ENCODE results near the gene TNIK.

Gene TNIK

GRCh38 chr3:171354706-171355582, 105.3 kb downstream of the TNIK start:
- Histone ChIP-seq H3K4me3 (ENCODE audit: low read depth, low read length) (no peak overlapping the region), H3K27me3 (no peaks in the 10 kb centered on the region), H3K9me3 (no peaks in the 10 kb centered on the region), H3K36me3 (no peaks in the 10 kb centered on the region), H3K4me1 (peaks cover 15% of the 10 kb centered on the region)
- DNase-seq: no peak
- TF ChIP-seq, protein P1, sequence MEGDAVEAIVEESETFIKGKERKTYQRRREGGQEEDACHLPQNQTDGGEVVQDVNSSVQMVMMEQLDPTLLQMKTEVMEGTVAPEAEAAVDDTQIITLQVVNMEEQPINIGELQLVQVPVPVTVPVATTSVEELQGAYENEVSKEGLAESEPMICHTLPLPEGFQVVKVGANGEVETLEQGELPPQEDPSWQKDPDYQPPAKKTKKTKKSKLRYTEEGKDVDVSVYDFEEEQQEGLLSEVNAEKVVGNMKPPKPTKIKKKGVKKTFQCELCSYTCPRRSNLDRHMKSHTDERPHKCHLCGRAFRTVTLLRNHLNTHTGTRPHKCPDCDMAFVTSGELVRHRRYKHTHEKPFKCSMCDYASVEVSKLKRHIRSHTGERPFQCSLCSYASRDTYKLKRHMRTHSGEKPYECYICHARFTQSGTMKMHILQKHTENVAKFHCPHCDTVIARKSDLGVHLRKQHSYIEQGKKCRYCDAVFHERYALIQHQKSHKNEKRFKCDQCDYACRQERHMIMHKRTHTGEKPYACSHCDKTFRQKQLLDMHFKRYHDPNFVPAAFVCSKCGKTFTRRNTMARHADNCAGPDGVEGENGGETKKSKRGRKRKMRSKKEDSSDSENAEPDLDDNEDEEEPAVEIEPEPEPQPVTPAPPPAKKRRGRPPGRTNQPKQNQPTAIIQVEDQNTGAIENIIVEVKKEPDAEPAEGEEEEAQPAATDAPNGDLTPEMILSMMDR (IDR thresholded peaks at IDR 0.05; ENCODE audit: low read depth, low read length): no peak

DNA sequence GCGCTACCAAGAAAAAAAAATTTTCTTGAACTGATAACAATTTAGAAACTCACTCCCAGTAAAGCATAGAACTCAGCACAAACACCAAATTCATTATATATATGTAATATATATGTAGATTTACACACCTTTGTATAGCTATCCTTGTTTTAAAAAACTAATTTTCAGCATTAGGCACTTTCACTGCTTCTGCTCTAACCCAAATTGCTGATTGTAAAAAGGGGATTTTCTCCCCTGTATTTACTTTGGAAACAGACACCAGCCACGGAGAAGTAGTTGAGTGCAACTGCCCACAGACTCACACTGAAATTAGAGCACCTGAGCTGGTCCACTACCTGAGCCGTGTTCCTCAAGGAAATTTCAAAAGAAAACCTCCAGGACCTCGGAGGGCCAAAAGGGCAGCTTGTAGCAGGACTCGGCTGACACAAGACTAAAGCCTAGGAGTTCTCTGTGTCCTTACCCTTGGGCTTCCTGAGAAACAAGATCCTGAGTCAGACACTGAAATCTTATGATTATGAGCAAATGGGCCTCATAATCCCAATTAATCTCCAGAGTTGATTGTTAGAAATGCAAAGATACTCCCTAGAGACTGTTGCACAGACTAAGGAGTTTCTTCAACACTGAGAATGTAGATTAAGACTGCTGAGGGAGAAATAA, 106.0 kb downstream of the TNIK start:
- H3K27me3 ChIP-seq: no peaks in the 10 kb centered on the region
- no peaks in the 10 kb centered on the region for H3K9me3 ChIP-seq
- DNase-seq: no peak
- H3K4me3 ChIP-seq (ENCODE audit: low read depth, low read length): no peak overlapping the region
- TF ChIP-seq, protein P1 (IDR thresholded peaks at IDR 0.05; ENCODE audit: low read depth, low read length): no peak
- no peaks in the 10 kb centered on the region for H3K36me3 ChIP-seq
- peaks cover 15% of the 10 kb centered on the region for H3K4me1 ChIP-seq

DNA sequence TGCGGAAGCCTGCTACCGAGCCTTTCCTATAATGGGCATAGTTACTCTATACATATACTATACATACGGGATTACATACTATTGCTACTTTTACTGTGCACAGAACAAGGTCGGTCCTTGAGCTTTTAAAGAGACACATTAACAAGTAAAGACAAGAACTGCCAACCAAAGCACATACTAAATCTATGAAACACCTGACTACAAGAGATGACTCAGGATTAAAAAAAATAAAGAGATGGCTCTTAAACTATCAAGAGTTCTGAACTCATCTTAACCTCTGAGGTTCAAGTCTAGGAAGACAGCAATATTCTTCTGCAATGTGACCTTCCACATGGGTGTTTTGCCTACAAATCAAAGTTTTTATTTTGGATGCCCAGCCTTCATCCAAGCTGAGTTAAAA, 106.8 kb downstream of the TNIK start:
- Histone ChIP-seq H3K4me3 (ENCODE audit: low read depth, low read length) (no peak overlapping the region), H3K9me3 (no peaks in the 10 kb centered on the region), H3K36me3 (no peaks in the 10 kb centered on the region), H3K4me1 (peaks cover 8% of the 10 kb centered on the region), H3K27me3 (no peaks in the 10 kb centered on the region)
- TF ChIP-seq, protein P1 (IDR thresholded peaks at IDR 0.05; ENCODE audit: low read depth, low read length): no peak
- DNase-seq: no peak

- Histone ChIP-seq H3K9me3 (no peaks in the 10 kb centered on the region), H3K27me3 (no peaks in the 10 kb centered on the region), H3K36me3 (no peaks in the 10 kb centered on the region), H3K4me3 (ENCODE audit: low read depth, low read length) (no peak overlapping the region), H3K4me1 (peaks cover 10% of the 10 kb centered on the region)
- TF ChIP-seq, protein P1 (IDR thresholded peaks at IDR 0.05; ENCODE audit: low read depth, low read length): no peak
- DNase-seq: no peak
Measured at GRCh38 chr3:171352387-171352935, 107.7 kb downstream of the TNIK start.

DNA sequence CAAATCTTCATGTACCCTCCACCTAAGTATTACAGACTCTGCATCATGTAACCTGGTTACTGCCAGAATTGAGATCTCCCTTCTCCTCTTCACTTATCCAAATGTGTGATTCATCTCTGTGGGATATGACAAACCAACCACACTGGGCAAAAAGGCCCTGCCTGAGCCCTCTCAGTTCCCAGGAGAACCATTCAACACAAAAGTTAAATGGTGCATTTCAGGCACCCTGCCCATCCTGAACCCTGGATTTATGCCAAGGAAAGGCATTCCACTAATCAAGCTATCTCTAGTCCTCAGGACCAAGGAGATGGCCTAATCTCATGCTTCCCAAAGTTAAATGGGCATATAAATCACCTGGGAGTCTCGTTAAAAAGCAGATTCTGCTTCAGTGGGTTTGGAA, 108.5 kb downstream of the TNIK start:
- no peaks in the 10 kb centered on the region for H3K27me3 ChIP-seq
- TF ChIP-seq, protein P1 (IDR thresholded peaks at IDR 0.05; ENCODE audit: low read depth, low read length): no peak
- H3K9me3 ChIP-seq: no peaks in the 10 kb centered on the region
- H3K36me3 ChIP-seq: no peaks in the 10 kb centered on the region; the same call in 1 of the 2 replicates
- H3K4me1 ChIP-seq: peaks cover 15% of the 10 kb centered on the region
- peak; percentile 39 for DNase-seq
- H3K4me3 ChIP-seq (ENCODE audit: low read depth, low read length): no peak overlapping the region
